ENCODE data around the gene TOR3A. TPM values are rescaled to one million over a fixed set of nuclear protein-coding genes. Genes with fewer than 3 reads are reported as not detected.

TOR3A gene
- total and polyA plus RNA-seq, 2 of the 13 experiments (the other 11 are each of a cell fraction or from before 2014, with no cell fraction given) = 14.7 to 28.4 TPM

- TF ChIP-seq ZBTB26 (CRISPR knock-in tag; IDR thresholded peaks at IDR 0.05; ENCODE audit: borderline replicate concordance) (no peak), PHF20 (CRISPR knock-in tag; IDR thresholded peaks at IDR 0.05) (peak; percentile 46; the same call in 1 of the 2 replicates), ONECUT2 (CRISPR knock-in tag; IDR thresholded peaks at IDR 0.05) (0 out of 2 replicates have a peak, but pooled peaks have one; percentile 32), ZNF816 (CRISPR knock-in tag; IDR thresholded peaks at IDR 0.05; ENCODE audit: borderline replicate concordance) (0 out of 2 replicates have a peak, but pooled peaks have one; percentile 82), EHMT2 (IDR thresholded peaks at IDR 0.05; ENCODE audit: borderline replicate concordance, low read depth, low read length) (no peak), HBP1 (CRISPR knock-in tag; IDR thresholded peaks at IDR 0.05; ENCODE audit: low read depth) (no peak), TSC22D2 (CRISPR knock-in tag; IDR thresholded peaks at IDR 0.05; ENCODE audit: borderline replicate concordance) (peak; percentile 65; the same call in 1 of the 2 replicates), RFX5 (IDR thresholded peaks at IDR 0.05; ENCODE audit: low read depth, low read length) (no peak), ZFP41 (CRISPR knock-in tag; IDR thresholded peaks at IDR 0.05; ENCODE audit: borderline replicate concordance) (no peak), TRAFD1 (CRISPR knock-in tag; IDR thresholded peaks at IDR 0.05; ENCODE audit: borderline replicate concordance) (no peak), GATAD1 (CRISPR knock-in tag; IDR thresholded peaks at IDR 0.05) (peak; percentile 60), SNAPC4 (CRISPR knock-in tag; IDR thresholded peaks at IDR 0.05) (peak; percentile 48; the same call in 1 of the 2 replicates), ZSCAN22 (CRISPR knock-in tag; IDR thresholded peaks at IDR 0.05) (no peak; the same call in 1 of the 2 replicates), NCOA5 (CRISPR knock-in tag; IDR thresholded peaks at IDR 0.05) (no peak), ETV6 (CRISPR knock-in tag; conservative IDR thresholded peaks at IDR 0.05) (0 out of 2 replicates have a peak, but pooled peaks have one; percentile 56), SNAPC2 (CRISPR knock-in tag; IDR thresholded peaks at IDR 0.05) (peak; percentile 56; the same call in 1 of the 2 replicates), SMARCE1 (IDR thresholded peaks at IDR 0.05; ENCODE audit: borderline replicate concordance) (no peak)
Measured at GRCh38 chr1:179081687-179082332, at the start of gene TOR3A (continued).

Data from HepG2 (cell line).